Activated CD8-positive, alpha-beta memory T cell treated with anti-CD3 and anti-CD28 coated beads for 1 hour (primary cell): ENCODE data around the gene CYP2J2.
"Not testable (repeated sequence)": the region's sequence is repeated elsewhere in the genome, so short reads cannot be mapped to it uniquely, and the experiment has no call there.

Experiments used
- DNase-seq, 2 donors: peaks; one replicate each; pipeline ENCODE4 v3.0.0-alpha.2; 2020; ENCODE audit warnings: low read depth in 1 of 2; ENCODE audit errors: extremely low read depth in 1 of 2

CYP2J2 gene

DNA sequence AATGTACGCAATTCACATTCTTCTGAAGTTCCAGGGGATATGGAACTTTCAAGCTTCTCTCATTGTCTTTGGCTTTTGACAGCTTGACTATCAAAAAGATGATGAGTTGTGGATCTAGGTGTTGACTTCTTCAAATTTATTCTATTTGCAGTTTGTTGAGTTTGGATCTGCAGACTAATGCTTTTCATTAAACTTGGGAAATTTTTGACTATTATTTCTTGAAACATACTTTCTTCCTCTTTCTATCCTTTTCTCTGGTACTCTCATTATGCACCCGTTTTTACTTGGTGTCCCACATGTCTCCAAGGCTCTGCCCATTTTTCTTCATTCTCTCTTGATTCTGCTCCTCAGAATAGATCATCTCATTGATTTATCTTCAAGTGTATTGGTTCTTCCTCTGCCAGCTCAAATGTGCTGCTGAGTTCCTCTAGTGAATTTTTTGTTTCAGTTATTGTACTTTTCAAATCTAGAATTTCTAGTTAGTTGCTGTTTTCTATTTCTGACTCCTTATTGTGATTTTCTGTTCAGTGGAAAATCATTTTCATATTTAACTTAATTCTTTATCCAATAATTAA is 49.4 kb downstream of the CYP2J2 start:
- DNase-seq, result no peak

DNA sequence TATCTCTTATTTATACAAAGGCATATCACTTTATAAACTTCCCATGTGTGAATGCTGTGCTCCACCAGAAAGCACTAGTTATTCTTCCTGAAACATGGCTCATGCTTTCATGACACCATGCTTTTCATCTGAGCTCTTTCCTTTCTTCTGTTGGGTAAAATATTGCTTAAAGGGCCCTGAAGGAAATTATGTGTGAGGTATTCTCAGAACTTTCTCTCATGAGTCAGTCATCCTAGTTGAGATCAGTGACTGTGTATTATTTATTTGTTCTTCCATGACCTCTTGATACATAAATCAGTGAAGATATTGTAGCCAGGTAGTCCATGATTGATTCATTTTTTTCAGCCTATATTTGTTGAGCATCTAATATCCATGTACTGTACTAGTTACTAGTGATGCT is 54.8 kb downstream of the CYP2J2 start:
- no peak for DNase-seq

DNA sequence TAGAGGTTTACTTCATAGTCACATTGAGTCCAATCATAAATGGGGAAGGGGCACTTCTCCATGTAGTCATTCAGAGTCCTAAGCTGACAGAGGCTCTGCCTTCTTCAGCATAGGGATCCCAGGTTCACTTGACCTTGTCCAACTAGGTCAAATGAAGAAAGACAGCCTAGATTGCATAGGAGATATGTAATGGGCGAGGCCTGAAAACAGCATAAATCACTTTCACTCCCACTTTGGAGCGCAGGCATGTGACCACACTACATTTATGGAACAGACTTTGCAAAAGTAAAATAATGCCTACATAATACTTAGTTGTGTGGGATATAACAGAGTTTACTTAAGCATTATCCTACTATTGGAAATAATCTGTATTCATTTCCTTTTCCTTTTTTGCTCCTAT is 60.1 kb downstream of the CYP2J2 start:
- DNase-seq, result no peak

DNA sequence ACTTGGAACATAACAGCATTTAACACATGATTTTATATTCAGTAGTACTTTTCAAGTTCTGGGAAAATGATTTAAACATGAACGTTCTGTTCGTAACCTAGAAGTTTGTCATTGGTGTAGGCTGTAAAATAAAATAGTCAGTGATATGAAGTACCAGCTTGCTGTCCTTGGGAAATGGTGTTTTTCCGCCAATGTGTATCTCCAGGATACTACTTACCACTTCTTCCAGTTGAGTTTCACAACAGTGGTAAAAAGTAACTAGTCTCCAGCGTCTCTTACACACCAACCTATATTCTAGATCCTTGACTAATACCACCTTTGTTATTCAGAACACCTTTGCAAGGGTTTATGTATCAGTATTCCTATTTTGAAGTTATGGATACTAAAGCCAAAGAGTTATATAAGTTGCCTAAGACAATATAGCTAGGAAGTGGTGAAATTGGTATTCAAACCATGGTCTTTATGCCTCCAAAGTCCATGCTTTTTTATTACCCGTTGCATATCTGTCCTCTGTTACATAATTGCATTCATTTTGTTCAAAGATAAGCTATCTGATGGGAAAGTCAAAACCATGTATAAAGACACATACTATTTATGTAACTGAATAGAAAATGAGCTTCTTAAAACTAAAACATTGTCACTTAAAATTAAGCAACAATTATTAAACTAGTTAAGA is 68.8 kb downstream of the CYP2J2 start:
- no peak for DNase-seq

DNA sequence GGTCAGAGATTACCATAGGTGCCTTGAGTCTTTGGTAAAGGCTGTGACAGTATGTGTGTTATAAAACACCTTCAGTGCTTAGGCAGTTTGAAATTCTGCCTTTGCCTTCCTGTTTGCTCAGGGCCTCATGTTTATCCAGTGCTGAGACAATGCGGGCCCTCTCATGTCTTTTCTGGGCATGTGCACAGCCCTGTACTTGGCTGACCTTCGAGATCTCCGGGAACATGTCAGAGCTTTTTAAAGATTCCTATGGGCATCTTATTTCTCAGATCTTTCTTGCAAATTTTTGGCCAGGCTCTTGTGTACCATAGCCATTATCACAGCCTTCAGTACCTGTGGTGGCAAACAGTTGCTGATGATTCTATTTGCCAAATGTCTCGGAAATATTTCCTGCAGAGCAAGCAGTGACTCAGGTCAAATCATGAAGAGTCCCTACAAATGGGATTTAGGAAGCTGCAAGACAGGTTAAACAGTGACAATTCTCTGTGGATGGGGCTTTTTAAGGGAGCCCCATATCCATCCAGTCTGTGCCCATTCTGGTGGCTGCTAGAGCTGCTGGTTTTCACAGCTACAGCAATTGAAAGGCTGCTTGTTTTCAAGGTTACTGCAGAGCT is 69.7 kb downstream of the CYP2J2 start:
- DNase-seq, result no peak

DNA sequence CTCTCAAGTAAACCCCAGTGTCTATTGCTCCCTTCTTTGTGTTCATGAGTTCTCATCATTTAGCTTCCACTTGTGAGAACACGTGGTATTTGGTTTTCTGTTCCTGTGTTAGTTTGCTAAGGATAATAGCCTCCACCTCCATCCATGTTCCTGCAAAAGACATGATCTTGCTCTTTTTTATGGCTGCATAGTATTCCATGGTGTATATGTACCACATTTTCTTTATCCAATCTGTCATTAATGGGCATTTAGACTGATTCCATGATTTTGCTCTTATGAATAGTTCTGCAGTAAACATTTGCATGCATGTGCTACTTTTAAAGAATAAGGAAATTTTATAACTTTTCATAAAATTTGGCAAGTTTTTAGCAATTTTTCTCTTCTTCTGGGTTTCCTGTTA is 71.3 kb downstream of the CYP2J2 start:
- not testable (repeated sequence) for DNase-seq

DNA sequence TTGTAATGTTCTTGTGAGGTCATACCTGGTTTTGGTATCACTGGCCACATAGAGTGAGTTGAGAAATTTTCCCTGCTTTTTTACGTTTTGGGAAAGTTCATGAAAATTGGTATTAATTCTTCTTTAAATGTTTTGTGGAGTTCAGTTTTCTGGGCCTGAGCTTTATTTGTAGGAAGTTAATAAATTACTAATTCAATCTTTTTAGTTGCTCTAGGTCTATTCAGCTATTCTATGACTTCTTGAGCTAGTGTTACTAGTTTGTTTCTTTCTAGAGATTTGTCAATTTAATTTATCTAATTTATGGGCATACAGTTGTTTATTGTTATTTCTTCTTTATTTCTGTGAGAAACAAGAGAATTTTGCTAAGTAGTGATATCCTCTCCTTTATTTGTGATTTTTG is 74.5 kb downstream of the CYP2J2 start:
- no peak for DNase-seq

DNA sequence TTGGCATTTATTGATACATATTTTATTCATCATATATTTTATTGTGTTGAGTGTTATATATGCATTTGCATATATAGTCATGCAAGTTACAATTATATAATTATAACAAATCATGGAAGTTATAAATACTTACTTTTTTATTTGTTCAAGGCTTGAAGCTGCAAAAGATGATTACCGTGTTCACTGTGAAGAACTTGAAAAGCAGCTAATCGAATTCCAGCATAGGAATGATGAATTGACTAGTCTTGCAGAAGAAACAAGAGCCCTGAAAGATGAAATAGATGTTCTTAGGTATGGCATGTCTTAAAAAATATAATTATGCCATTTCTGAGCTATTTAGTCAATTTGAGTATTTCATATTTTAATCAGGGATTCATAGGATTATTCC is 79.7 kb downstream of the CYP2J2 start:
- DNase-seq, result no peak

DNA sequence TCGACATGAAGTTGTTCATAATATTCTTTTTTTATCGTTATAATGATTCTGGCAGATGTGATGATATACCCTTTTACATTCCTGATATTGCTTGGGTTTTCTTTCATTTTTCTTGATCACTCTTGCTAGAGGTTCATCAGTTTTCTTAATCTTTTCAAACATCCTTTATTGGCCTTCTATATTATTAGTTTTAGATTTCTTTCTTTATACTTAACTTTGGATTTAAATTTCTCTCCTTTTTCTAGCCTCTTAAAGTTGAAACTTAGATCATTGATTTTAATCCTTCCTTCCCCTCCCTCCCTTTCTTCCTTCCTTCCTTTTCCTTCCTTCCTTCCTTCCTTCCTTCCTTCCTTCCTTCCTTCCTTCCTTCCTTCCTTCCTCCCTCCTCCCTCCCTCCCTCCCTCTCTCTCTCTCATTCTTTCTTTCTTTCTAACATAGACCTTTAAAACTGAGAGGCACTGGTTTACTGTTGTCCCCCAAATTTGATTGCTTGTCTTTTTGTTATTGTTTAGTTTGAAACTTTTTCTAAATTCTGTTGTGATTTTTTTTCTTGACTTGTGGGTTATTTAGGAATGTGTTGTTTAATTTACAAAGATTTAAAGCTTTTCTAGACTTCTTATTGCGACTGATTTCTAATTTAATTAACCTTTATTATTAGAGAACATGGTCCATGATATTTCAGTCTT is 80.2 kb downstream of the CYP2J2 start:
- DNase-seq, result no peak

DNA sequence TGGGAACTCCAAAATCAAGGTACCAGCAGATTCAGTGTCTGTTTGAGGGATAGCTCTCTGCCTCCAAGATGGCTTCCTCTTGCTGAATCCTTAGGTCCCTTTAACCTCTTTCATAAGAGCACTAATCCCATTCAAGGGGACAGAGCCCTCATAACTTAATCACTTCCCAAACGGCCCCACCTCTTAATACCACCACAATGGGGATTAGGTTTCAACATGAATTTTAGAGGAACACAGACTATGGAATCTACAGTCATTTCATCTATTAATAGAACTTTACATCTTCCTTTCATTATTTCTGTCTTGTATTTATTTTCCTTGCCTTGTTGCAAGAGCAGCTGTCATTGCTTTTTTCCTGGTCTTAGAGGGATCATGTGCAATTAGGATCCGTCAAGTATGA is 81.5 kb downstream of the CYP2J2 start:
- DNase-seq, result no peak
